ENCODE data around the gene KRT77. TPM values are rescaled to one million over a fixed set of nuclear protein-coding genes. Genes with fewer than 3 reads are reported as not detected.
A peak's percentile ranks its signal among the peaks of the same experiment; 100 is the strongest.
"Not testable (repeated sequence)": the region's sequence is repeated elsewhere in the genome, so short reads cannot be mapped to it uniquely, and the experiment has no call there.

KRT77 gene
- total RNA-seq, 2 experiments from 2014 or later: not detected

GRCh38 chr12:52673713-52674432, 29.5 kb downstream of the KRT77 start:
- H3K27ac Mint-ChIP-seq: no peak overlapping the region
- no peak overlapping the region for H3K4me3 Mint-ChIP-seq
- POLR2A ChIA-PET: no interaction called here

GRCh38 chr12:52673217-52673616, 30.1 kb downstream of the KRT77 start:
- Mint-ChIP-seq H3K27me3 (peaks cover 12% of the 10 kb centered on the region), H3K36me3 (no peaks in the 10 kb centered on the region), H3K4me1 (no peaks in the 10 kb centered on the region), H3K4me3 (no peak overlapping the region), H3K27ac (no peak overlapping the region), H3K9me3 (no peaks in the 10 kb centered on the region)
- ATAC-seq (ENCODE audit: low read depth) (no peak), DNase-seq (no peak)
- POLR2A ChIA-PET: no interaction called here

More at GRCh38 chr12:52673713-52674432, 29.5 kb downstream of the KRT77 start:
- Mint-ChIP-seq H3K36me3 (no peaks in the 10 kb centered on the region), H3K9me3 (no peaks in the 10 kb centered on the region), H3K27me3 (peaks cover 14% of the 10 kb centered on the region), H3K4me1 (no peaks in the 10 kb centered on the region)
- DNase-seq (no peak), ATAC-seq (ENCODE audit: low read depth) (no peak)

- H3K36me3 Mint-ChIP-seq: no peaks in the 10 kb centered on the region
Observed at GRCh38 chr12:52672321-52672933, 30.9 kb downstream of the KRT77 start.

GRCh38 chr12:52670961-52671360, 32.4 kb downstream of the KRT77 start:
- POLR2A ChIA-PET: no interaction called here
- no peak for ATAC-seq (ENCODE audit: low read depth)
- Mint-ChIP-seq H3K36me3 (no peaks in the 10 kb centered on the region), H3K4me3 (no peak overlapping the region), H3K9me3 (no peaks in the 10 kb centered on the region), H3K4me1 (no peaks in the 10 kb centered on the region), H3K27me3 (peaks cover 12% of the 10 kb centered on the region), H3K27ac (no peak overlapping the region)
- no peak for DNase-seq

More at GRCh38 chr12:52672321-52672933, 30.9 kb downstream of the KRT77 start:
- ATAC-seq (ENCODE audit: low read depth) (peak; percentile 47), DNase-seq (no peak)
- Mint-ChIP-seq H3K27me3 (peaks cover 8% of the 10 kb centered on the region), H3K9me3 (no peaks in the 10 kb centered on the region), H3K27ac (no peak overlapping the region), H3K4me3 (no peak overlapping the region), H3K4me1 (no peaks in the 10 kb centered on the region)
- POLR2A ChIA-PET: no interaction called here

DNA sequence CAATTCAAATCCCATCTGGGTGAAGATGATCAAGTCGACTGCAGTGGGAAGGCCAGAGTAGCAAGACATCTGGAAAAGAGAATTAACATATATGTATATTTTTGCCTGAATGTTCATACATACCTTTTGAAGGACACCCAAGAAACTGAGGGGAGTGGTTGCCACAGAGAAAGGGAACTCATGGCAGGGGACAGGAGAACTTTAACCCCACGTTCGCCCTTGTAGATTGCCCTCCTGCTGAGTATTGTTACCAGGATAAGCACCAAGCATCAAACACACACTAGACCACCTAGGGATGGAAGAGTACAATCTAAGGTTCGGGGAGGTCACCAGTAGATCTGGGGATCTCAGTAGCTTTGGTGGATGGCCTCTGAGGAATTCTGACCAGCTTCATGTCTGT, 32.8 kb downstream of the KRT77 start:
- Mint-ChIP-seq H3K27me3 (peaks cover 12% of the 10 kb centered on the region), H3K27ac (no peak overlapping the region), H3K9me3 (no peaks in the 10 kb centered on the region), H3K4me1 (no peaks in the 10 kb centered on the region), H3K4me3 (no peak overlapping the region), H3K36me3 (no peaks in the 10 kb centered on the region)
- no peak for DNase-seq
- ATAC-seq (ENCODE audit: low read depth): no peak
- POLR2A ChIA-PET: no interaction called here

- H3K4me3 Mint-ChIP-seq; H3K36me3 Mint-ChIP-seq; POLR2A ChIA-PET; H3K9me3 Mint-ChIP-seq; DNase-seq; H3K27ac Mint-ChIP-seq; H3K4me1 Mint-ChIP-seq; ATAC-seq (ENCODE audit: low read depth): not testable (repeated sequence)
- peaks cover 12% of the 10 kb centered on the region for H3K27me3 Mint-ChIP-seq
Observed at GRCh38 chr12:52669941-52670340, 33.4 kb downstream of the KRT77 start.

- H3K9me3 Mint-ChIP-seq: no peaks in the 10 kb centered on the region
- H3K4me3 Mint-ChIP-seq: no peak overlapping the region
- H3K4me1 Mint-ChIP-seq: no peaks in the 10 kb centered on the region
- H3K27ac Mint-ChIP-seq: no peak overlapping the region
- peaks cover 12% of the 10 kb centered on the region for H3K27me3 Mint-ChIP-seq
- no peaks in the 10 kb centered on the region for H3K36me3 Mint-ChIP-seq
- ATAC-seq (ENCODE audit: low read depth) (no peak), DNase-seq (no peak)
- POLR2A ChIA-PET: no interaction called here
Observed at GRCh38 chr12:52669426-52669825, 33.9 kb downstream of the KRT77 start.

GRCh38 chr12:52667931-52668330, 35.4 kb downstream of the KRT77 start:
- POLR2A ChIA-PET: no interaction called here
- ATAC-seq (ENCODE audit: low read depth): no peak
- Mint-ChIP-seq H3K4me3 (no peak overlapping the region), H3K27me3 (peaks cover 8% of the 10 kb centered on the region), H3K9me3 (no peaks in the 10 kb centered on the region), H3K36me3 (no peaks in the 10 kb centered on the region), H3K4me1 (no peaks in the 10 kb centered on the region), H3K27ac (no peak overlapping the region)
- DNase-seq: no peak

DNA sequence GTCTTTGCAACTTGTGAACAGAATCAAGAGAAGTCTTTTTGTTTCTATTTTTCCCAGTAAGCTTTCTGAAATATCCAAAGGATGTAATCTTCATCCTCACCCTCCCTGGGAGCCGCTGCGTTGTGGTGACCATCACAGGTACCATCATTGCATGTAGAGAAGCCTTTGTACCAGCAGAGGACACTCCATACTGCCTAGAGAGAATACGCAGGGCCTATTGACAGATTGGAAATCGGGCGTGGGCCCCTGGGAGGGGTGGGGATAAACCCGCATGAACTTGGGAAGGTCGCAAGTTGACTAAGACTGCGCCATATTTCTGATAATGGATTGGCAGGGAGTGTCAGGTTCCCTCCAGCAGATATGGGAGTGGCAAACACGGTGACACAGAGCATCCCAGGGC, 35.8 kb downstream of the KRT77 start:
- no peak overlapping the region for H3K27ac Mint-ChIP-seq
- POLR2A ChIA-PET: no interaction called here

DNA sequence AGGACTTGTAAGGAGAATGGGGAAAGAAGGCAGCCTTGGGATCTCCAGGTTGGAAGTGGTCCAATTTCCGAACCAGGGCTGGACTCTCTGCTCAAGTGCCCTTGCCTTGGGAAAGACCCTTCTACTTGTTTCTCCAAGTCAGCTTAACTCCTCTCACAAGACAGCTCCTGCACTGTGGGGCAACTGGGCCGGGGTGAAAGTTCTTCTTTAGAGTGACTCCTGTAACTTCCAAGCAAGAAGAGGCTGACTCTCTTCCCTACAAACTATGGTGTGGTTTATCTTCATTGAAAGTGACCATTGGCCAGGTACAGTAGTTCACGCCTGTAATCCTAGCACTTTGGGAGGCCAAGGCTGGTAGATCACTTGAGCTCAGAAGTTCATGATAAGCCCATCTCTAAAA, 36.9 kb downstream of the KRT77 start:
- Mint-ChIP-seq H3K36me3 (no peaks in the 10 kb centered on the region), H3K27me3 (peaks cover 8% of the 10 kb centered on the region), H3K4me3 (no peak overlapping the region), H3K4me1 (peaks cover 8% of the 10 kb centered on the region), H3K27ac (no peak overlapping the region), H3K9me3 (no peaks in the 10 kb centered on the region)
- POLR2A ChIA-PET: no interaction called here
- DNase-seq (no peak), ATAC-seq (ENCODE audit: low read depth) (no peak)

More for the DNA sequence above, 35.8 kb downstream of the KRT77 start:
- Mint-ChIP-seq H3K9me3 (no peaks in the 10 kb centered on the region), H3K27me3 (peaks cover 8% of the 10 kb centered on the region), H3K4me1 (peaks cover under 1% of the 10 kb centered on the region), H3K4me3 (no peak overlapping the region), H3K36me3 (no peaks in the 10 kb centered on the region)
- no peak for DNase-seq
- no peak for ATAC-seq (ENCODE audit: low read depth)

- Mint-ChIP-seq H3K36me3 (no peaks in the 10 kb centered on the region), H3K4me1 (peaks cover 8% of the 10 kb centered on the region), H3K4me3 (no peak overlapping the region), H3K9me3 (no peaks in the 10 kb centered on the region), H3K27me3 (peaks cover 3% of the 10 kb centered on the region), H3K27ac (no peak overlapping the region)
- DNase-seq (no peak), ATAC-seq (ENCODE audit: low read depth) (no peak)
- POLR2A ChIA-PET: no interaction called here
Observed at GRCh38 chr12:52663420-52663819, 39.9 kb downstream of the KRT77 start.

DNA sequence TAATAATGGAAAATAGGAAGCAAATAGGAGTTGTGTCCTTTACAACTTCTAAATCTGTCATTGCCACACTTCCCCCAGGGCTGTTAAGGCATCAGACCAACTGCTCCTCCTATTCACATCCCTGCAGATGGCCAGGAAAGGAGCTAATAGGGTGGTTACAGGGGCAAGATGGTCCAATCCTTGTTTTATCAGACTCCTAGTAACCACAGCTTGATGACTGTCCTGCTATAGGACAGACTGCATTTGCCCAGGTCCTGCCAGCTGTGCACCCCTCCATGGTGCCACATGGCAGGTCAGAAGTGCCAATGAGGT, 40.5 kb downstream of the KRT77 start:
- Mint-ChIP-seq H3K9me3 (no peaks in the 10 kb centered on the region), H3K4me3 (no peak overlapping the region), H3K27me3 (peaks cover 5% of the 10 kb centered on the region), H3K27ac (no peak overlapping the region), H3K4me1 (peaks cover 8% of the 10 kb centered on the region), H3K36me3 (no peaks in the 10 kb centered on the region)
- ATAC-seq (ENCODE audit: low read depth) (no peak), DNase-seq (no peak)
- POLR2A ChIA-PET: no interaction called here

DNA sequence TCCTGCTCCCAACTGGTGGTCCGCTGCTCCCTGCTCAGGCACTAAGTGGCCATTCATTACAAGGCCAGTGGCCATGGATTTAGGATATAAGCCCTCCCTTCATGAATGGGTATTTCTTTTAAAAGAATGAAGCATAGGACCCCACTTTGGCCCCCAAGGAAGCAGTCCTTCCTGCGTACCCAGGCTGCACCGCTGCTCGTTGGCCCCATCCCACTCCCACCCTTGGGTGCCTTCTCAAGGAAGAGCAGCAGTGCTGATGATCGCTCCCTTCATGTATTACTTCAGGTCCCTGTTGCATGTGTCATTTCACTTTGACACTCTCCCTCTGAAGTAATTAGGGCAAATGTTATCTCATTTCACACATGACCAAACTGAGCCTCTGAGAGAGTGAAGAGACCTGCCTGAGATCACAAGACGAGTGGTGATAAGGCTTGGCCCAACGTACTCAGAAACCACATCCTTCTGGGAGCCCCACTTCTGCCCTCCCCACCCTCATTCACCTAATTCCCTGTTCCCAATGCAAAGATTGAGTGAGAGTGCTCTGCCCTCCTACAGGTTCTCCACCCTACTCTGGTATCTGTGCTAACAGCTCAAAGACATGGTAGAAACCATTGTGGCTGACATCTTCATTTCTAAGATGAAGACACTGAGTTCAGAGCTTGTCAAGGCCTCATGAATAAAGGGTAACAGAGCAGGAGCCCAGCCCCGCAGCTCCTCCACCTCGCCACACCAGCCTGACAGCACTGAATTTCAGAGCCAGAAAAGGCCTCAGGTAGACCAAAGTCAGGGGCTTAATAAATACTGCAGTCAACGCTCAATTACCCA, 41.0 kb downstream of the KRT77 start:
- no peak overlapping the region for H3K4me3 Mint-ChIP-seq
- H3K27ac Mint-ChIP-seq: no peak overlapping the region
- DNase-seq (no peak), ATAC-seq (ENCODE audit: low read depth) (no peak)
- peaks cover 8% of the 10 kb centered on the region for H3K4me1 Mint-ChIP-seq
- POLR2A ChIA-PET: no interaction called here
- peaks cover 11% of the 10 kb centered on the region for H3K27me3 Mint-ChIP-seq
- H3K9me3 Mint-ChIP-seq: no peaks in the 10 kb centered on the region
- no peaks in the 10 kb centered on the region for H3K36me3 Mint-ChIP-seq

GRCh38 chr12:52661668-52662067, 41.7 kb downstream of the KRT77 start:
- peaks cover 12% of the 10 kb centered on the region for H3K27me3 Mint-ChIP-seq
- H3K36me3 Mint-ChIP-seq: no peaks in the 10 kb centered on the region
- H3K4me3 Mint-ChIP-seq: no peak overlapping the region
- no peak for ATAC-seq (ENCODE audit: low read depth)
- peaks cover 8% of the 10 kb centered on the region for H3K4me1 Mint-ChIP-seq
- H3K9me3 Mint-ChIP-seq: no peaks in the 10 kb centered on the region
- DNase-seq: no peak
- no peak overlapping the region for H3K27ac Mint-ChIP-seq
- POLR2A ChIA-PET: no interaction called here
